GM12878 (cell line): ENCODE results near the gene KIF6.

Experiments
- ATF2 ChIP-seq: IDR thresholded peaks from 2 replicates; pipeline ENCODE4 v1.6.1; 2012; ENCODE audit warnings: low read length, inconsistent platforms
- CHD4 ChIP-seq: fragments of 200-600 bp; sonication (generic); IDR thresholded peaks from 2 replicates; pipeline ENCODE4 v1.6.1; 2016; ENCODE audit warnings: mild to moderate bottlenecking
- EP300 ChIP-seq, 2 experiments: fragments of 150-350 bp in 1 of 2; IDR thresholded peaks; 2 replicates each; pipeline ENCODE4 v1.6.1; 2011 to 2012; ENCODE audit warnings: low read depth in 2 of 2, low read length in 2 of 2, borderline replicate concordance in 1 of 2, improper control_type of control experiment in 1 of 2, inconsistent platforms in 1 of 2; ENCODE audit not compliant: control insufficient read depth in 1 of 2
- HCFC1 ChIP-seq: fragments of 150-350 bp; IDR thresholded peaks from 2 replicates; pipeline ENCODE4 v1.6.1; 2014; ENCODE audit warnings: low read length
- NRF1 ChIP-seq: conservative IDR thresholded peaks from 2 replicates; pipeline ENCODE4 v1.6.1; 2011; ENCODE audit warnings: mild to moderate bottlenecking, low read depth, low read length, improper control_type of control experiment
- POLR2AphosphoS5 ChIP-seq: IDR thresholded peaks from 2 replicates; pipeline ENCODE4 v1.6.1; 2011; ENCODE audit warnings: mild to moderate bottlenecking, low read length, inconsistent platforms
- TAF1 ChIP-seq: IDR thresholded peaks from 2 replicates; pipeline ENCODE4 v1.6.1; 2011; ENCODE audit warnings: mild to moderate bottlenecking, low read depth, low read length, borderline replicate concordance
- TBL1XR1 ChIP-seq: IDR thresholded peaks from 2 replicates; pipeline ENCODE4 v1.6.1; 2012; ENCODE audit warnings: low read depth, low read length, improper control_type of control experiment
- ZNF24 ChIP-seq: fragments of 450-650 bp; IDR thresholded peaks from 2 replicates; pipeline ENCODE4 v1.6.1; 2017; ENCODE audit warnings: antibody characterized with exemption, mild to moderate bottlenecking
- ZSCAN29 ChIP-seq: fragments of 450-650 bp; IDR thresholded peaks from 2 replicates; pipeline ENCODE4 v1.6.1; 2017; ENCODE audit warnings: mild to moderate bottlenecking, moderate library complexity
- TF ChIP-seq, protein P1 (sequence below), 3 experiments: IDR thresholded peaks in 2 of 3; conservative IDR thresholded peaks in 1 of 3; 2 replicates each; pipeline ENCODE4 v1.5.1; 2011; ENCODE audit warnings: low read depth in 3 of 3, low read length in 3 of 3, mild to moderate bottlenecking in 3 of 3, control low read depth in 2 of 3, moderate library complexity in 2 of 3, inconsistent platforms in 1 of 3, mixed read lengths in 1 of 3; ENCODE audit not compliant: control insufficient read depth in 2 of 3, insufficient read depth in 1 of 3; ENCODE audit errors: extremely low read depth in 1 of 3
- TF ChIP-seq, protein P2 (sequence below): IDR thresholded peaks from 2 replicates; pipeline ENCODE4 v1.6.1; 2012; ENCODE audit warnings: mild to moderate bottlenecking, low read depth, low read length

- TF ChIP-seq NRF1 (no peak), ATF2 (no peak), EP300 (IDR thresholded peaks at IDR 0.05; ENCODE audit: borderline replicate concordance in 1 of 2, control insufficient read depth in 1 of 2, low read depth in 2 of 2, low read length in 2 of 2) (no peak), POLR2AphosphoS5 (no peak), TAF1 (no peak), TBL1XR1 (no peak), ZSCAN29 (no peak), CHD4 (no peak), ZNF24 (no peak), HCFC1 (no peak)
- TF ChIP-seq, protein P1, sequence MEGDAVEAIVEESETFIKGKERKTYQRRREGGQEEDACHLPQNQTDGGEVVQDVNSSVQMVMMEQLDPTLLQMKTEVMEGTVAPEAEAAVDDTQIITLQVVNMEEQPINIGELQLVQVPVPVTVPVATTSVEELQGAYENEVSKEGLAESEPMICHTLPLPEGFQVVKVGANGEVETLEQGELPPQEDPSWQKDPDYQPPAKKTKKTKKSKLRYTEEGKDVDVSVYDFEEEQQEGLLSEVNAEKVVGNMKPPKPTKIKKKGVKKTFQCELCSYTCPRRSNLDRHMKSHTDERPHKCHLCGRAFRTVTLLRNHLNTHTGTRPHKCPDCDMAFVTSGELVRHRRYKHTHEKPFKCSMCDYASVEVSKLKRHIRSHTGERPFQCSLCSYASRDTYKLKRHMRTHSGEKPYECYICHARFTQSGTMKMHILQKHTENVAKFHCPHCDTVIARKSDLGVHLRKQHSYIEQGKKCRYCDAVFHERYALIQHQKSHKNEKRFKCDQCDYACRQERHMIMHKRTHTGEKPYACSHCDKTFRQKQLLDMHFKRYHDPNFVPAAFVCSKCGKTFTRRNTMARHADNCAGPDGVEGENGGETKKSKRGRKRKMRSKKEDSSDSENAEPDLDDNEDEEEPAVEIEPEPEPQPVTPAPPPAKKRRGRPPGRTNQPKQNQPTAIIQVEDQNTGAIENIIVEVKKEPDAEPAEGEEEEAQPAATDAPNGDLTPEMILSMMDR (IDR thresholded peaks at IDR 0.05 in 2 of 3, conservative IDR thresholded peaks at IDR 0.05 in 1 of 3; ENCODE audit: control insufficient read depth in 2 of 3, extremely low read depth in 1 of 3, insufficient read depth in 1 of 3, low read depth in 3 of 3, low read length in 3 of 3): no peak
- TF ChIP-seq, protein P2, sequence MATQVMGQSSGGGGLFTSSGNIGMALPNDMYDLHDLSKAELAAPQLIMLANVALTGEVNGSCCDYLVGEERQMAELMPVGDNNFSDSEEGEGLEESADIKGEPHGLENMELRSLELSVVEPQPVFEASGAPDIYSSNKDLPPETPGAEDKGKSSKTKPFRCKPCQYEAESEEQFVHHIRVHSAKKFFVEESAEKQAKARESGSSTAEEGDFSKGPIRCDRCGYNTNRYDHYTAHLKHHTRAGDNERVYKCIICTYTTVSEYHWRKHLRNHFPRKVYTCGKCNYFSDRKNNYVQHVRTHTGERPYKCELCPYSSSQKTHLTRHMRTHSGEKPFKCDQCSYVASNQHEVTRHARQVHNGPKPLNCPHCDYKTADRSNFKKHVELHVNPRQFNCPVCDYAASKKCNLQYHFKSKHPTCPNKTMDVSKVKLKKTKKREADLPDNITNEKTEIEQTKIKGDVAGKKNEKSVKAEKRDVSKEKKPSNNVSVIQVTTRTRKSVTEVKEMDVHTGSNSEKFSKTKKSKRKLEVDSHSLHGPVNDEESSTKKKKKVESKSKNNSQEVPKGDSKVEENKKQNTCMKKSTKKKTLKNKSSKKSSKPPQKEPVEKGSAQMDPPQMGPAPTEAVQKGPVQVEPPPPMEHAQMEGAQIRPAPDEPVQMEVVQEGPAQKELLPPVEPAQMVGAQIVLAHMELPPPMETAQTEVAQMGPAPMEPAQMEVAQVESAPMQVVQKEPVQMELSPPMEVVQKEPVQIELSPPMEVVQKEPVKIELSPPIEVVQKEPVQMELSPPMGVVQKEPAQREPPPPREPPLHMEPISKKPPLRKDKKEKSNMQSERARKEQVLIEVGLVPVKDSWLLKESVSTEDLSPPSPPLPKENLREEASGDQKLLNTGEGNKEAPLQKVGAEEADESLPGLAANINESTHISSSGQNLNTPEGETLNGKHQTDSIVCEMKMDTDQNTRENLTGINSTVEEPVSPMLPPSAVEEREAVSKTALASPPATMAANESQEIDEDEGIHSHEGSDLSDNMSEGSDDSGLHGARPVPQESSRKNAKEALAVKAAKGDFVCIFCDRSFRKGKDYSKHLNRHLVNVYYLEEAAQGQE: no peak
These were observed 322.9 kb downstream of the KIF6 start for GRCh38 chr6:39402239-39402751.
